Loucy (cell line): Measurements from ENCODE around the gene STIP1.

Experiments
- CTCF ChIP-seq: fragments of 200-600 bp; sonication (generic); conservative IDR thresholded peaks from 2 replicates; pipeline ENCODE4 v1.5.1; 2014; ENCODE audit warnings: mild to moderate bottlenecking, antibody characterized with exemption, low read length
- EZH2phosphoT487 ChIP-seq: fragments of 200-600 bp; IDR thresholded peaks from 2 replicates; pipeline ENCODE4 v1.6.1; 2018; ENCODE audit warnings: antibody characterized with exemption, mild to moderate bottlenecking, moderate library complexity, borderline replicate concordance

GRCh38 chr11:64245797-64246620 is 60.0 kb downstream of the STIP1 start:
- TF ChIP-seq EZH2phosphoT487: no peak
- no peak for TF ChIP-seq CTCF
